GM12875 (cell line): ENCODE data around the gene KCNG2.

Experiments used
- H3K4me3 ChIP-seq: one replicate; pipeline ENCODE4 v1.5.1; 2011; ENCODE audit warnings: low read depth, low read length, control low read depth
- TF ChIP-seq, protein P1 (sequence below): IDR thresholded peaks from 2 replicates; pipeline ENCODE4 v1.5.1; 2011; ENCODE audit warnings: low read depth, mild to moderate bottlenecking, control low read depth, inconsistent platforms, low read length, moderate library complexity, borderline replicate concordance; ENCODE audit not compliant: insufficient read depth

The KCNG2 gene

DNA sequence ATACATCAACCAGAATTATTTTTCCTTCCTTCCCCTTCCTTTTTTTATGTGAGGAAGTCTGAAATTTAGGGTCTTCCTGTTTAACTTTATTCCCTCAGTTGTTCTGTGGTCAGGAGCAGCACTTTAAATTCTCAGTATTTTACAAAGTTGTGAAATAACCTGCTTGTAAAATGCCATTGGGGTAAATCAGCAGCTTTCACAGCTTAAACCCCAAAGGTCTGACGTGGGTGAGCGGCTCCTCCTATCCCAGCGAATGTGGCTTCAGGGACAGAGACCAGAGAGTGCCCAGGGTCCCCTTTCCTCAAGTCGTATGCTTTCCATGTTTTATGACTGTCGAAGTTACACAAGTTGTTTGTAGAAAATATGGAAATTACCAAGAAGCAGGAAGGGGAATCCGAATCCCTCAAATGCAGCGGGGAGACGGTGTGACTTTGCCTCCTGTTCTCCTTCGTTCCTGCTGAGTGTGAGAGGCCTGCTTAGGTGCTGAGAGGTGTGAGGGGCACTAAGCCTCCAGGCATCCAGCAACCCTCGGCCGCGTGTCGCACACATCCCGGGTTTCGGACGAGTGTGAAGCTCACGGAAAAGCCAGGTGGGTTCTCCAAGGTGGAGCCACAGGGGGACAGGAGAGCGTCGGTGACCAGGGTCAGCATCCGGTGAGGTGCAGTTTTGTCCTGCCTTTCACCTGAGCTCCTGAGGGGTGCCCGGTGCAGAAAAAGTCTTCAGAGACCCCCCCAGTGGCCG is 10.8 kb upstream of the KCNG2 start:
- TF ChIP-seq, protein P1, sequence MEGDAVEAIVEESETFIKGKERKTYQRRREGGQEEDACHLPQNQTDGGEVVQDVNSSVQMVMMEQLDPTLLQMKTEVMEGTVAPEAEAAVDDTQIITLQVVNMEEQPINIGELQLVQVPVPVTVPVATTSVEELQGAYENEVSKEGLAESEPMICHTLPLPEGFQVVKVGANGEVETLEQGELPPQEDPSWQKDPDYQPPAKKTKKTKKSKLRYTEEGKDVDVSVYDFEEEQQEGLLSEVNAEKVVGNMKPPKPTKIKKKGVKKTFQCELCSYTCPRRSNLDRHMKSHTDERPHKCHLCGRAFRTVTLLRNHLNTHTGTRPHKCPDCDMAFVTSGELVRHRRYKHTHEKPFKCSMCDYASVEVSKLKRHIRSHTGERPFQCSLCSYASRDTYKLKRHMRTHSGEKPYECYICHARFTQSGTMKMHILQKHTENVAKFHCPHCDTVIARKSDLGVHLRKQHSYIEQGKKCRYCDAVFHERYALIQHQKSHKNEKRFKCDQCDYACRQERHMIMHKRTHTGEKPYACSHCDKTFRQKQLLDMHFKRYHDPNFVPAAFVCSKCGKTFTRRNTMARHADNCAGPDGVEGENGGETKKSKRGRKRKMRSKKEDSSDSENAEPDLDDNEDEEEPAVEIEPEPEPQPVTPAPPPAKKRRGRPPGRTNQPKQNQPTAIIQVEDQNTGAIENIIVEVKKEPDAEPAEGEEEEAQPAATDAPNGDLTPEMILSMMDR = no peak
- no peak overlapping the region for H3K4me3 ChIP-seq

DNA sequence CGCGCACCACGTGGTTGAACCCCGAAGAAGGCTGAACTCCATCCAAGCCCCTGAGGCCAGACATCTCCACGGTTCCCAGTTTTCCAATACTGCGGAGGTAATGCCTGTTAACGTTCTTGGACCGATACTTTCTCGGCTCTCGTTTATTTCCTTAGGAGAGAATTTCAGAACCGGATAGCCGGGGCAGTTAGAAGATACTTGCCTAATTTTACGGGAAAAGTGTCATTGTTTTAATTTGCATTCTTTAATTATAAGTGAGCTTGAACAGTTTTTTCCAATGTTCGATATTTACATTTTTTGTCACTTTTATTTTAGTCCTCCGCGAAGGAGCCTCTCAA is 10.2 kb upstream of the KCNG2 start:
- H3K4me3 ChIP-seq = no peak overlapping the region
- TF ChIP-seq, protein P1 = no peak

DNA sequence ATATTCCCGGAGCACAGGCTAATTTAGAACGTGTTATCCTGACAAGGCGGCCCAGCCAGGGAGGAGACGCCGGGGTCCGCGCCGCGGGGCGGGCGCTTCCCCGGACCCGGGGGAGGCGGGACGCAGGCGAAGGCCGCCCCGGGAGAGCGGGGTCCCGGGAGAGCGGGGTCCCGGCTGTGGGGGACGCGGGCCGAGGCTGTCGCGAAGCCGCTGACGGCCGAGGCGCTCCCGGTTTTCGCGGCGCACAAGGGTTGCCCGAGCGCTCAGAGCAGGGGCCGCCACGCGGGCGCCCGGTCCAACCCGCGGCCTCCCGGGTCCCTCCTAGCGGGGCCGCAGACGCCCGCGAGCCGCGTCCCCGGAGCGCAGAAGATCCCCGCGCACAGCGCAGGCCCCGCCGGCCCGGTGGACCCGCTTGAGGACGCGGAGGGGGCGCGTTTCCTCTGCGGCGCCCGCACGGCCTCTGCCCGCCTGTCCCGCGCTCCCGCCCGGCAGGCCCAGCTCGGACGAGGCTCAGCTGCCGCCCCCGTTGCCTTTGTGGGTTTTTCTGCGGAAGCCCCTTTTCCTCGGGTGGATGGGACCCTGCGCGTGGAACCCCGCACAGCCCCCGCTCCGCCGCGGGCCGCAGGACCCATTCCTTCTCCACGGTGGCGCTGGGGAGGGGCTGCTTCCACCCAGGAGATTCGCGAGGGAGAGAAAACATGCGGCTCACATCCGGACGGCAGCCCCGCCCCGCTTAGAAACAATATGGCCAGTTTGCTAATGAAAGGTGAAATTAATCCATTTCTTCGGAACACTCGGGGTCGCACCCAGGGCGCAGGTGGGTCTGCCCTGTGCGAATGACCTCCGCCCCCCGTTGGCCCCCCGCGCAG is 9.6 kb upstream of the KCNG2 start:
- TF ChIP-seq, protein P1 = no peak

DNA sequence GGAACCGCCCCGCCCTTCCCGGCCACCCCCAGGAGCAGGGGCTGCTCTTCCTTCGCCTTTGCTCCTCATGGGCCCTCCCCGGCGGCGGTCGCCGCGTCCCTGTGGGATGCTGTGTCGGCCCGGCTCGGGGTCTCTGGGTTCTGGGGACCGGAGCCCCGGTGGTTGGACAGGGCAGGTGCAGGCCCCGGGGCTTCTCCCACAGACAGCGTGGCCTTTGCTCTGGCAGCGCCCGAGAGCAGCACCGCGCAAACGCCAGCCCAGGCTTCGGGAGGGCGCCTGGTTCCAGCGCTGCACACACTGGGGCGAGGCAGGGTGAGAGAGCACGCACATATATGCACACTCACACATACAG is 9.0 kb upstream of the KCNG2 start:
- no peak overlapping the region for H3K4me3 ChIP-seq

More for the DNA sequence above, 9.6 kb upstream of the KCNG2 start:
- H3K4me3 ChIP-seq = no peak overlapping the region

DNA sequence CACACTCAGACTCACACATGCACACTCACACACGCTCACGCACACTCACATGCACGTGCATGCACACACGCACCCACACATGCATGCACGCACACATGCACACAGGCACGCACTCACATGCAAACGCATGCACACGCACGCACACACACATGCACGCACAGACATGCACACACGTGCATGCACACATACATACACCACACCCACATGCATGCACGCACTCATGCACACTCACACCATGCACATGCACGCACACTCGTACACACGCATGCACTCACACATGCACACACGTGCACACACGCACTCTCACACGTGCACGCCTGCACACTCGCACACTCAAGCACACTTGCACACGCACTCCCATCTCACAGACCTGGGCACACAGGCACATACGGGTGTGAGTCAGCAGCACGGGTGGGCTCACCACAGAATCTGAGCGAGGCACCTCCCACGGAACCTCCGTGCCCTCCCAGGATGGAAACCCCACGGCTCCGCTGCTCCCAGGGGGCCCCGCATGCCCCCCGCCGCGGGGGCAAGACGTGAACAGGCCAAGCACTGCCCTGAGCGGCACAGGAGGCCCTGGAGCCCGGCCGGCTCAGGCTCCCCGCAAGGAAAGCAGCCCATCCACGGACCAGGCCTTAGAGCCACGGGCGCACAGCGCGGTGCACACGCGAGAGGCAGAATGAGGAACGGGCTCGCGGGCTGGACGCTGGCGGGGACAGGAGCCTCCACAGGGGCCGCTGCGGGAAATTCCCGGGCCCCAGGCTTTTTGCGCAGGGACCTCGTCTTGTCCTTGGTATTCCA is 8.4 kb upstream of the KCNG2 start:
- TF ChIP-seq, protein P1 = no peak

More for the DNA sequence above, 9.0 kb upstream of the KCNG2 start:
- TF ChIP-seq, protein P1 = no peak

DNA sequence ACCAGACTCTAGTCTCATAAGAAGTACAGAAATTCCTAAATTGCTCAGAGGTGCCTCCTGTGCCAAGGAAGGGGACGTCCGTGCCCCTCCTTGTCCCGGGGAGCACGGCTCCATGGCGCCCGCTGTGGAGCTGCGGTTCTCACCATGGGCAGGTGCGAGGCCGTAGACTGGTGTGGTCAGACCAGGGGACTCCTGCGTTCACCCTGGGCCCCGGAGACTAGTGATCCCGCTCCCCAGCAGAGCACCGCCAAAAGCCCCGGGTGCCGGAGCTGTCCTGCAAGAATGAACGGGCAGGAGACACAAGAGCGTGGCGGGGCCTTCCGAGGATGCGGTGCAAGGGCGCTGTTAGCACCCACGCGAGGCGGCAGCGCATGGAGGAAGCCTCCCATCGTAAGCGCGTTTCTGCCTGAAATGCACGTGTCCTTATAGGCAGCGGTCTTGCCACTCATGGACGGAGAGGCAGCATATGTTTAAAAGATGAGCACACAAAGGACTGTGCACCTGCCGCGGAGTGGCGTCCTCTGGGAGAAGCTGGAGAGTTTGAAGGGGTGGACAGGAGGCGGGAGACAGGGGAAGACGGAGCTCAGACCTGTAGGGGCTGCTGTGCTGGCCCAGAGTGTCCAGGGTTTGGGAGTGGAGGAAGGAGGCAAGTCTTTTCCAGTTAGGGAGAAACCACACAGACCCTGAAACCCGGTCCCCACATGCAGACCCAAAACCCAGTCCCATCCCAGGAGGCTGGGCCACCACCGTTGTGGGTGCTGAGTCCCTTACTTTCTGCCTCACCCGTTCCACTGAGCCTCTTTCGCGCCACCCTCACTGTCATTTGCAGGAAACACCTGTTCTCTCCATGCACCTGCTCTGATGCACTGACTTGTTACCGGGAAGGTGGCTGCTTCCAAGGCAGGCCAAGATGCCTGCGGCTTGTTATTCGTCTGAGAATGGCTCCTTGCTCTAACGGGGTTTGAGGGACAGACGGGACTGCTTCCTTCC is 7.5 kb upstream of the KCNG2 start:
- no peak overlapping the region for H3K4me3 ChIP-seq

More for the DNA sequence above, 8.4 kb upstream of the KCNG2 start:
- no peak overlapping the region for H3K4me3 ChIP-seq

More for the DNA sequence above, 7.5 kb upstream of the KCNG2 start:
- TF ChIP-seq, protein P1 = no peak
